MCF 10A (cell line): ENCODE measurements around the gene CHCHD3. TPM values are rescaled to one million over a fixed set of nuclear protein-coding genes. Genes with fewer than 3 reads are reported as not detected.

ENCODE experiments used
- BruUV-seq: library from RNA; stranded (reverse); fragments of 400-500 nt; replicated peaks from 2 replicates; lab custom pipeline; 2021; lab: Mats Ljungman, UMichigan
- CTCF ChIA-PET: fragments of 300-600 bp; sonication (Branson Sonifier 250); formaldehyde crosslinking; extraction: SDS; loops from one replicate; lab custom pipeline; 2021; ENCODE audit warnings: antibody characterized with exemption, inconsistent platforms; lab: Yijun Ruan, JAX
- POLR2A ChIA-PET: fragments of 300-600, 350-650 bp; sonication (Branson Sonifier 250); formaldehyde crosslinking; extraction: SDS; loops from one replicate; lab custom pipeline; 2020; ENCODE audit warnings: antibody characterized with exemption, inconsistent platforms; lab: Yijun Ruan, JAX
- DNase-seq: peaks from one replicate; pipeline ENCODE4 v3.0.0-alpha.2; 2018; ENCODE audit not compliant: unreplicated experiment
- H3K27ac Mint-ChIP-seq: one replicate; pipeline ENCODE4 v1.8.0; 2022; ENCODE audit warnings: mild to moderate bottlenecking, low read depth, mixed read lengths; ENCODE audit not compliant: unreplicated experiment
- H3K27me3 Mint-ChIP-seq: one replicate; pipeline ENCODE4 v1.8.0; 2022; ENCODE audit warnings: mixed read lengths; ENCODE audit not compliant: insufficient read depth, unreplicated experiment
- H3K36me3 Mint-ChIP-seq: one replicate; pipeline ENCODE4 v1.8.0; 2022; ENCODE audit warnings: mild to moderate bottlenecking, moderate library complexity, mixed read lengths; ENCODE audit not compliant: insufficient read depth, unreplicated experiment
- H3K4me1 Mint-ChIP-seq: one replicate; pipeline ENCODE4 v1.8.0; 2022; ENCODE audit warnings: mixed read lengths; ENCODE audit not compliant: insufficient read depth, unreplicated experiment
- H3K4me3 Mint-ChIP-seq: one replicate; pipeline ENCODE4 v1.8.0; 2022; ENCODE audit warnings: mild to moderate bottlenecking, moderate library complexity, mixed read lengths; ENCODE audit not compliant: unreplicated experiment
- H3K9me3 Mint-ChIP-seq: one replicate; pipeline ENCODE4 v1.8.0; 2022; ENCODE audit warnings: mixed read lengths; ENCODE audit not compliant: unreplicated experiment
- CTCF ChIP-seq: fragments of 200-600 bp; IDR thresholded peaks from one replicate; pipeline ENCODE4 v1.8.0; 2022; ENCODE audit warnings: antibody characterized with exemption, mild to moderate bottlenecking; ENCODE audit not compliant: unreplicated experiment
- intact Hi-C: fragments of 100-400 bp; cut with micrococcal nuclease; formaldehyde crosslinking; loops from 2 replicates; pipeline ENCODE4 v1.14.1; 2022
- total RNA-seq: library from RNA; stranded (reverse); gene quantifications from 2 replicates; pipeline ENCODE4 v1.2.3, GENCODE V29; 2022

The CHCHD3 gene
- total RNA-seq, 1 experiment from 2014 or later: 102 TPM

- no peaks in the 10 kb centered on the region for H3K4me1 Mint-ChIP-seq
- DNase-seq: no peak
- intact Hi-C loops: no loop called here
- no peak overlapping the region for H3K4me3 Mint-ChIP-seq
- no TSS peak for BruUV-seq
- POLR2A ChIA-PET: no interaction called here
- no peaks in the 10 kb centered on the region for H3K9me3 Mint-ChIP-seq
- H3K36me3 Mint-ChIP-seq: peaks cover 4% of the 10 kb centered on the region
- no peak overlapping the region for H3K27ac Mint-ChIP-seq
- no peak for TF ChIP-seq CTCF
- H3K27me3 Mint-ChIP-seq: no peaks in the 10 kb centered on the region
- CTCF ChIA-PET: no interaction called here
Measured at GRCh38 chr7:132941905-132942304, 140.0 kb downstream of the CHCHD3 start.

- CTCF ChIA-PET: no interaction called here
- no TSS peak for BruUV-seq
- Mint-ChIP-seq H3K4me3 (no peak overlapping the region), H3K9me3 (no peaks in the 10 kb centered on the region), H3K4me1 (no peaks in the 10 kb centered on the region), H3K36me3 (peaks cover 4% of the 10 kb centered on the region), H3K27me3 (no peaks in the 10 kb centered on the region), H3K27ac (no peak overlapping the region)
- DNase-seq: no peak
- intact Hi-C loops: no loop called here
- no peak for TF ChIP-seq CTCF
- POLR2A ChIA-PET: interaction anchor here (0.6 kb wide), 1 partner anchor 283 kb away, joined by 3 read pairs; no protein-coding TSS in a partner anchor
Measured at GRCh38 chr7:132941428-132941827, 140.5 kb downstream of the CHCHD3 start.

- no TSS peak for BruUV-seq
- TF ChIP-seq CTCF: no peak
- intact Hi-C loops: no loop called here
- Mint-ChIP-seq H3K4me3 (no peak overlapping the region), H3K27ac (no peak overlapping the region), H3K4me1 (no peaks in the 10 kb centered on the region), H3K27me3 (no peaks in the 10 kb centered on the region), H3K9me3 (no peaks in the 10 kb centered on the region), H3K36me3 (peaks cover 4% of the 10 kb centered on the region)
- ChIA-PET CTCF (interaction anchor here (0.7 kb wide), 1 partner anchor 467 kb away, joined by 3 read pairs; no protein-coding TSS in a partner anchor), POLR2A (no interaction called here)
- no peak for DNase-seq
Measured at GRCh38 chr7:132940084-132940483, 141.8 kb downstream of the CHCHD3 start.

- Mint-ChIP-seq H3K4me1 (no peaks in the 10 kb centered on the region), H3K27me3 (no peaks in the 10 kb centered on the region), H3K4me3 (no peak overlapping the region), H3K36me3 (peaks cover 4% of the 10 kb centered on the region), H3K27ac (no peak overlapping the region), H3K9me3 (no peaks in the 10 kb centered on the region)
- no TSS peak for BruUV-seq
- ChIA-PET POLR2A (no interaction called here), CTCF (interaction anchor here (0.7 to 1.0 kb wide), 2 partner anchors 359 to 466 kb away, joined by 3 read pairs; no protein-coding TSS in a partner anchor)
- intact Hi-C loops: loop anchor here (10.0 kb wide), 1 partner anchor 285 kb away; no protein-coding TSS in a partner anchor
- no peak for TF ChIP-seq CTCF
- DNase-seq: no peak
Measured at GRCh38 chr7:132939495-132939894, 142.4 kb downstream of the CHCHD3 start.
